Measurements from ENCODE around the gene DNAL1.
A peak's percentile ranks its signal among the peaks of the same experiment; 100 is the strongest.
"Not testable (repeated sequence)": the region's sequence is repeated elsewhere in the genome, so short reads cannot be mapped to it uniquely, and the experiment has no call there.

Gene DNAL1

GRCh38 chr14:73640796-73641365 is 3.9 kb upstream of the DNAL1 start:
- no peak overlapping the region for H3K4me3 ChIP-seq (ENCODE audit: low read depth, low read length)
- no peak for TF ChIP-seq CTCF (IDR thresholded peaks at IDR 0.05; ENCODE audit: borderline replicate concordance, insufficient read depth, low read depth, low read length)

GRCh38 chr14:73645248-73645610 is 443 bp downstream of the DNAL1 start:
- no peak for TF ChIP-seq CTCF (IDR thresholded peaks at IDR 0.05; ENCODE audit: borderline replicate concordance, insufficient read depth, low read depth, low read length)
- peak overlapping the region; percentile 87 for H3K4me3 ChIP-seq (ENCODE audit: low read depth, low read length)

- no peak overlapping the region for H3K4me3 ChIP-seq (ENCODE audit: low read depth, low read length)
- no peak for TF ChIP-seq CTCF (IDR thresholded peaks at IDR 0.05; ENCODE audit: borderline replicate concordance, insufficient read depth, low read depth, low read length)
Measured at GRCh38 chr14:73651005-73651404, 6.2 kb downstream of the DNAL1 start.

- TF ChIP-seq CTCF (IDR thresholded peaks at IDR 0.05; ENCODE audit: borderline replicate concordance, insufficient read depth, low read depth, low read length) = no peak
Measured at GRCh38 chr14:73655851-73656250, 11.1 kb downstream of the DNAL1 start.

GRCh38 chr14:73659202-73659601 is 14.4 kb downstream of the DNAL1 start:
- H3K4me3 ChIP-seq (ENCODE audit: low read depth, low read length) = not testable (repeated sequence)

More at GRCh38 chr14:73655851-73656250, 11.1 kb downstream of the DNAL1 start:
- no peak overlapping the region for H3K4me3 ChIP-seq (ENCODE audit: low read depth, low read length)

- H3K4me3 ChIP-seq (ENCODE audit: low read depth, low read length) = no peak overlapping the region
- TF ChIP-seq CTCF (IDR thresholded peaks at IDR 0.05; ENCODE audit: borderline replicate concordance, insufficient read depth, low read depth, low read length) = no peak
Measured at GRCh38 chr14:73660511-73660910, 15.7 kb downstream of the DNAL1 start.

- H3K4me3 ChIP-seq (ENCODE audit: low read depth, low read length) = no peak overlapping the region
- no peak for TF ChIP-seq CTCF (IDR thresholded peaks at IDR 0.05; ENCODE audit: borderline replicate concordance, insufficient read depth, low read depth, low read length)
Measured at GRCh38 chr14:73661872-73662271, 17.1 kb downstream of the DNAL1 start.

- TF ChIP-seq CTCF (IDR thresholded peaks at IDR 0.05; ENCODE audit: borderline replicate concordance, insufficient read depth, low read depth, low read length) = no peak
- H3K4me3 ChIP-seq (ENCODE audit: low read depth, low read length) = no peak overlapping the region
Measured at GRCh38 chr14:73662487-73662943, 17.7 kb downstream of the DNAL1 start.
